Measurements from ENCODE around the gene TLE1.

The TLE1 gene

DNA sequence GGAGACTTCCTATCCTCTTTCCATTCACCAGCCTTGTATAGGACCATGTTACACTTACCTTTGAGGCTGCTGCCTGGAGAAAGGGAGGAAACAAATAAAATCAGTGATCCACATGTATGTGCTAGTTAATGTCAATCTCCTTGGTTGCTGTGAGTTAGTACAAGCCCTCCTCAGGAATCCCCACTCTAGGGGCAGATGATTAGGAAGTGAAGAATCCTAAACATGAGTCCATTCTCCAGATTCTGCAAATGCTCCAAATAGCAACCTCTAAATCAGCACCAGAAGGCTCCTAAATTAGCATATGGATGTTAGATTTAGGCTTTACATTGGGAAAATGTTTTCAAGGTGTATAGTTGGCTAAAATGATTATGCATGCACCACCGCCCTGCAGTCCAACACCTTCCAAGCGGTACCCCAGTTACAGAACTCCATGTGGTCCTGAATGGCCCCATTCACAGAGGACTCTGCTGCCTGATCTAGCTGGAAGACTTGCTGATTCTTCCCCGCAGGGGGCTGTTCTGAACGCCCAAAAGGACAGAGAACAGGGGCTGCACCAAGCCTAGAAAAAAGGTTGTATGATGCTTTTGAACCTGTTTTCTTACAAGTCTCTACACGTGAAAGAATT, 123.2 kb downstream of the TLE1 start:
- TF ChIP-seq, protein P1, sequence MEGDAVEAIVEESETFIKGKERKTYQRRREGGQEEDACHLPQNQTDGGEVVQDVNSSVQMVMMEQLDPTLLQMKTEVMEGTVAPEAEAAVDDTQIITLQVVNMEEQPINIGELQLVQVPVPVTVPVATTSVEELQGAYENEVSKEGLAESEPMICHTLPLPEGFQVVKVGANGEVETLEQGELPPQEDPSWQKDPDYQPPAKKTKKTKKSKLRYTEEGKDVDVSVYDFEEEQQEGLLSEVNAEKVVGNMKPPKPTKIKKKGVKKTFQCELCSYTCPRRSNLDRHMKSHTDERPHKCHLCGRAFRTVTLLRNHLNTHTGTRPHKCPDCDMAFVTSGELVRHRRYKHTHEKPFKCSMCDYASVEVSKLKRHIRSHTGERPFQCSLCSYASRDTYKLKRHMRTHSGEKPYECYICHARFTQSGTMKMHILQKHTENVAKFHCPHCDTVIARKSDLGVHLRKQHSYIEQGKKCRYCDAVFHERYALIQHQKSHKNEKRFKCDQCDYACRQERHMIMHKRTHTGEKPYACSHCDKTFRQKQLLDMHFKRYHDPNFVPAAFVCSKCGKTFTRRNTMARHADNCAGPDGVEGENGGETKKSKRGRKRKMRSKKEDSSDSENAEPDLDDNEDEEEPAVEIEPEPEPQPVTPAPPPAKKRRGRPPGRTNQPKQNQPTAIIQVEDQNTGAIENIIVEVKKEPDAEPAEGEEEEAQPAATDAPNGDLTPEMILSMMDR (IDR thresholded peaks at IDR 0.05; ENCODE audit: low read depth, low read length, missing control alignments) = no peak
- in situ Hi-C loops (cut with HindIII; ENCODE audit: low sequenced_read_pairs) = no loop called here
- H3K4me3 ChIP-seq (ENCODE audit: low read depth, low read length) = no peak overlapping the region
- DNase-seq (ENCODE audit: low read depth) = no peak

DNA sequence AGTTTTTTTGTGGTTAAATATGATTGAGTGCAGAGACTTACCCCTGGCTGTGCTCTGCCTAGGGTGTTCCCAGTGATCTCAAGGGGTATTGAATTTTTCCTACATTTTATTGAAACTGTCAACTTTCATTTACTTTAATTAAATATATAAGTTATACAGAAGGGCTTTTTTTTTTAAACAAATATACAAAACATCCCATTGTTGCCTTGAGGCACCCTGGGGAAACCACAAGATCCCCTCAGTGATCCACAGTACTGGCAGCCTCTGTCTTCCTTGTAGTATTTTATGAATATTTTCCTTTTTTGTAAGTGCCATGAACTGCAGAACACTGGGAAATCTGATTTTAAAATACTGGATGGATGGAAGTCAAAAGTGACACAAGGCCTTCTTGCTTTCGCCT, 123.7 kb downstream of the TLE1 start:
- DNase-seq (ENCODE audit: low read depth) = no peak
- TF ChIP-seq, protein P1 (IDR thresholded peaks at IDR 0.05; ENCODE audit: low read depth, low read length, missing control alignments) = no peak
- in situ Hi-C loops (cut with HindIII; ENCODE audit: low sequenced_read_pairs) = no loop called here
- H3K4me3 ChIP-seq (ENCODE audit: low read depth, low read length) = no peak overlapping the region

DNA sequence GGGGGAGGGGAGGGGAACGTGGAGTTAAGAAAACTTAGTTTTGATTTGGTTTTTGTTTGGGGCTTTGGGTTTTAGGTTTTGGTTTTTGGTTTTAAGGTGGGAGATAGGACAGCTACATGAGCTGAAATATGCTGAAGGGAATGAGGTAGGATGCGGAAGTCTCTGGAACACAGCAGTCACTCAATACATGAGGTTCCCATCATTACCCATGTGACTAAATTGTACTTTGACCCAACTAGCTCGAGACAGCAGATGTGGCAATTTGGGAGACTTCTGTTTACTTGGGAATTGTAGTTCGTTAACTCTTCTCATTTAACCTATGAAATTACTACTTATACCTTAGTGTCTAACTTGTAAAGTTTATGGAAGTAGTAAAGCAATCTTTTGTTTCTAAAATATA, 124.2 kb downstream of the TLE1 start:
- TF ChIP-seq, protein P1 (IDR thresholded peaks at IDR 0.05; ENCODE audit: low read depth, low read length, missing control alignments) = no peak
- H3K4me3 ChIP-seq (ENCODE audit: low read depth, low read length) = no peak overlapping the region
- in situ Hi-C loops (cut with HindIII; ENCODE audit: low sequenced_read_pairs) = no loop called here
- DNase-seq (ENCODE audit: low read depth) = no peak

DNA sequence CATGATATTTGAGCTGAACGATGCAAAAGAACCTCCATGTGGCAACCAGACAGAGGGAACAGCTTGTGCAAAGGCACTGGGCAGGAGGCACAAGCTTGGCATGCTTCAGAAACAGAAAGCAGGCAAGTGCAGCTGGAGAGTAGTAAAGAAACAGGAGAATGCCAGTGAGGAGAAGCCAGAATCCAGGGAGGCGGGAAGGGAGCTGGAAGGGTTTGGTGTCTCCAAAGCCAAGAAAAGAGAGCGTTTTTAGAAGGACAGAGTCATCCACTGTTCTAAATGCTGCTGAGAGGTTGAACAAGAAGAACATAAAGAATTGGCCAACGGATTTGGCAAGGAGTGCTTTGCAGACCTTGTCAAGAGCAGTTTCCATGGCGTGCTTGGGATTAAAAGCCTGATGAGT, 124.7 kb downstream of the TLE1 start:
- TF ChIP-seq, protein P1 (IDR thresholded peaks at IDR 0.05; ENCODE audit: low read depth, low read length, missing control alignments) = no peak
- DNase-seq (ENCODE audit: low read depth) = no peak
- H3K4me3 ChIP-seq (ENCODE audit: low read depth, low read length) = no peak overlapping the region
- in situ Hi-C loops (cut with HindIII; ENCODE audit: low sequenced_read_pairs) = no loop called here

DNA sequence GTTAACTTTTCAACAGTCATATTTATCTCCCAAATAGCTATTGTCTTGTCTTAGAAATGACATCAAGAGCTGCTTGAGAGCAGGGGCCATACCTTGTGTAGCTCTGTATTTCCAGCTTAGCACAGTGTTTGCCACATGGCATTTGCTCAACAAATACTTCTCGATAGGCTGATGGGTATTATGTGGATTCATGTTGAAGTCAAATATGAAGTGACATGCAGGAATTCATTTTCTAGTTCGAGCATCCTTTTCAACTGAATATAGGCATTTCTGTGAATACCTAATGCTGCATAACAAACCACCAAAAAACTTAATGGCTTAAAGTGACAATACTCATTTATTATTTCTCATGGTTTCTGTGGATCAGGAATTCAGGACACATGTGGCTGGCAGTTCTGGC, 125.6 kb downstream of the TLE1 start:
- H3K4me3 ChIP-seq (ENCODE audit: low read depth, low read length) = no peak overlapping the region
- in situ Hi-C loops (cut with HindIII; ENCODE audit: low sequenced_read_pairs) = no loop called here
- no peak for DNase-seq (ENCODE audit: low read depth)
- TF ChIP-seq, protein P1 (IDR thresholded peaks at IDR 0.05; ENCODE audit: low read depth, low read length, missing control alignments) = no peak

DNA sequence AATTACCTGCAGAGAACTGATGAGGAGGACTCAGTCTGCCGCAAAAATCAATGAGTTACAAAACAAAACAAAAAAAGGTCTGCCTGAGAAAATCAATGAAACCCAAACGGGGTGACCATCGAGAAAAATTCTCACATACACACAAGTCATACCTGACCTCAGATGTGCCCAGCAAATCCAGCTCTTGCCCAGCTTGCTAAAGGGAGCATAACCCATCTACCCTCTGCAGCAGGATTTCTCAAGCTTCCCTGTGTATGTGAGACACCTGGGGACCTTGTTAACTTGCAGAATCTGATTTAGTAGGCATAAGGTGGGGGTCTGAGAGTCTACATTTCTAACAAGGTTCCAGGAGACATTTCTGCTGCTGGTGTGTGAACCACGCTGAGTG, 126.3 kb downstream of the TLE1 start:
- TF ChIP-seq, protein P1 (IDR thresholded peaks at IDR 0.05; ENCODE audit: low read depth, low read length, missing control alignments) = no peak
- DNase-seq (ENCODE audit: low read depth) = no peak
- in situ Hi-C loops (cut with HindIII; ENCODE audit: low sequenced_read_pairs) = no loop called here
- no peak overlapping the region for H3K4me3 ChIP-seq (ENCODE audit: low read depth, low read length)

All from astrocyte of the cerebellum (primary cell).